SK-N-SH (cell line): ENCODE measurements around the gene TRPM2. TPM values are rescaled to one million over a fixed set of nuclear protein-coding genes. Genes with fewer than 3 reads are reported as not detected.

Source experiments
- CTCF ChIA-PET: fragments of 300-600, 350-600 bp; formaldehyde crosslinking; extraction: SDS; loops from one replicate; lab custom pipeline; 2021; lab: Yijun Ruan, JAX
- POLR2A ChIA-PET: fragments of 350-600 bp; sonication (Branson Sonifier 250); formaldehyde crosslinking; extraction: SDS; loops from one replicate; lab custom pipeline; 2020; ENCODE audit warnings: antibody characterized with exemption, inconsistent platforms; lab: Yijun Ruan, JAX
- DNase-seq: peaks from one replicate; pipeline ENCODE4 v3.0.0; 2012
- H2AFZ ChIP-seq: fragments of 200-600 bp; sonication (generic); 2 replicates; pipeline ENCODE4 v1.8.1; 2016; ENCODE audit warnings: antibody characterized with exemption, mild to moderate bottlenecking, low read depth
- H3F3A ChIP-seq: fragments of 200-600 bp; sonication (generic); replicated peaks from 2 replicates; pipeline ENCODE3; 2016; ENCODE audit warnings: antibody characterized with exemption, mild to moderate bottlenecking; ENCODE audit not compliant: insufficient read depth
- H3K27ac ChIP-seq, 2 experiments: fragments of 200-500 bp in 1 of 2; fragments of 200-600 bp in 1 of 2; sonication (Bioruptor generic) in 1 of 2; sonication (generic), shearing (Covaris generic) in 1 of 2; 2 replicates each; pipeline versions ENCODE4 v1.5.1 to v1.6.1; 2014 to 2016; ENCODE audit warnings: low read depth in 2 of 2, inconsistent platforms in 1 of 2, low read length in 1 of 2, mild to moderate bottlenecking in 1 of 2, mixed read lengths in 1 of 2
- H3K27me3 ChIP-seq: fragments of 200-600 bp; sonication (generic), shearing (Covaris generic); 2 replicates; pipeline ENCODE4 v1.6.1; 2016; ENCODE audit warnings: mixed run types; ENCODE audit not compliant: insufficient read depth
- H3K36me3 ChIP-seq, 2 experiments: fragments of 200-500 bp in 1 of 2; fragments of 200-600 bp in 1 of 2; sonication (Bioruptor generic) in 1 of 2; sonication (generic) in 1 of 2; replicated peaks in 1 of 2; 2 replicates each; pipeline versions ENCODE3 to v1.5.1; 2014 to 2016; ENCODE audit warnings: low read length in 1 of 2, mild to moderate bottlenecking in 1 of 2; ENCODE audit not compliant: insufficient read depth in 2 of 2, control insufficient read depth in 1 of 2
- H3K4me1 ChIP-seq, 2 experiments: fragments of 200-500 bp in 1 of 2; fragments of 200-600 bp in 1 of 2; sonication (Bioruptor generic) in 1 of 2; sonication (generic), shearing (Covaris generic) in 1 of 2; 2 replicates each; pipeline versions ENCODE4 v1.5.1 to v1.6.1; 2014 to 2016; ENCODE audit warnings: low read depth in 1 of 2, low read length in 1 of 2, mixed run types in 1 of 2; ENCODE audit not compliant: insufficient read depth in 2 of 2, control insufficient read depth in 1 of 2
- H3K4me2 ChIP-seq: fragments of 200-600 bp; sonication (generic), shearing (Covaris generic); 2 replicates; pipeline ENCODE4 v1.6.1; 2017; ENCODE audit warnings: mixed run types
- H3K4me3 ChIP-seq, 2 experiments: fragments of 200-500 bp in 1 of 2; fragments of 200-600 bp in 1 of 2; sonication (Bioruptor generic) in 1 of 2; sonication (generic), shearing (Covaris generic) in 1 of 2; 2 replicates each; pipeline versions ENCODE4 v1.5.1 to v1.8.1; 2014 to 2016; ENCODE audit warnings: low read depth in 2 of 2, inconsistent platforms in 1 of 2, low read length in 1 of 2, mild to moderate bottlenecking in 1 of 2, mixed read lengths in 1 of 2, moderate library complexity in 1 of 2
- H3K79me2 ChIP-seq: fragments of 200-600 bp; sonication (generic); 2 replicates; pipeline ENCODE4 v1.8.1; 2017; ENCODE audit warnings: mild to moderate bottlenecking; ENCODE audit not compliant: insufficient read depth
- H3K9ac ChIP-seq: fragments of 200-600 bp; sonication (generic); 2 replicates; pipeline ENCODE4 v1.6.1; 2017; ENCODE audit warnings: mixed run types
- H3K9me2 ChIP-seq: fragments of 200-600 bp; sonication (generic); 2 replicates; pipeline ENCODE4 v1.6.1; 2017; ENCODE audit warnings: mixed run types
- H3K9me3 ChIP-seq: fragments of 200-600 bp; sonication (generic); 2 replicates; pipeline ENCODE4 v1.6.1; 2017; ENCODE audit warnings: mixed run types, mild to moderate bottlenecking, moderate library complexity
- H4K20me1 ChIP-seq: fragments of 200-600 bp; sonication (generic); 2 replicates; pipeline ENCODE4 v1.6.1; 2017; ENCODE audit warnings: mild to moderate bottlenecking, mixed run types; ENCODE audit not compliant: insufficient read depth
- CHD2 ChIP-seq: fragments of 150-350 bp; IDR thresholded peaks from 2 replicates; pipeline ENCODE4 v1.6.1; 2018; ENCODE audit warnings: low read length; ENCODE audit not compliant: partially characterized antibody
- ELF1 ChIP-seq: IDR thresholded peaks from 2 replicates; pipeline ENCODE4 v1.4.0; 2012
- FOSL2 ChIP-seq: IDR thresholded peaks from 2 replicates; pipeline ENCODE4 v1.4.0; 2012; ENCODE audit warnings: low read depth, mild to moderate bottlenecking, moderate library complexity, borderline replicate concordance
- FOXJ3 ChIP-seq: sonication (generic); formaldehyde crosslinking; IDR thresholded peaks from 2 replicates; pipeline ENCODE4 v1.5.1; 2020; ENCODE audit warnings: mild to moderate bottlenecking, missing genetic modification reagents
- GABPA ChIP-seq: IDR thresholded peaks from 2 replicates; pipeline ENCODE4 v1.4.0; 2012; ENCODE audit warnings: low read depth, mild to moderate bottlenecking
- GATA2 ChIP-seq: sonication (generic); formaldehyde crosslinking; IDR thresholded peaks from 2 replicates; pipeline ENCODE4 v1.5.0; 2020; ENCODE audit warnings: mild to moderate bottlenecking, missing genetic modification reagents
- JUND ChIP-seq: IDR thresholded peaks from 2 replicates; pipeline ENCODE4 v1.4.0; 2012
- MXI1 ChIP-seq: IDR thresholded peaks from 2 replicates; pipeline ENCODE4 v1.6.1; 2012; ENCODE audit warnings: mild to moderate bottlenecking, low read depth, low read length, improper control_type of control experiment
- NFIC ChIP-seq: IDR thresholded peaks from 2 replicates; pipeline ENCODE4 v1.4.0; 2012; ENCODE audit warnings: borderline replicate concordance
- POLR2AphosphoS5 ChIP-seq: IDR thresholded peaks from 2 replicates; pipeline ENCODE4 v1.6.1; 2012; ENCODE audit warnings: low read depth, low read length
- RAD21 ChIP-seq: IDR thresholded peaks from 2 replicates; pipeline ENCODE4 v1.6.1; 2012; ENCODE audit warnings: mild to moderate bottlenecking, low read length
- RCOR1 ChIP-seq: fragments of 150-350 bp; IDR thresholded peaks from 2 replicates; pipeline ENCODE4 v1.6.1; 2017; ENCODE audit warnings: antibody characterized with exemption, low read length
- RFX5 ChIP-seq: IDR thresholded peaks from 2 replicates; pipeline ENCODE4 v1.6.1; 2012; ENCODE audit warnings: mild to moderate bottlenecking, improper control_type of control experiment, low read length
- SIN3A ChIP-seq: IDR thresholded peaks from 2 replicates; pipeline ENCODE4 v1.6.1; 2012; ENCODE audit warnings: low read depth, mild to moderate bottlenecking, low read length, moderate library complexity, borderline replicate concordance
- TAF1 ChIP-seq: IDR thresholded peaks from 2 replicates; pipeline ENCODE4 v1.6.1; 2012; ENCODE audit warnings: low read depth, mild to moderate bottlenecking, low read length, moderate library complexity, borderline replicate concordance
- TCF12 ChIP-seq: IDR thresholded peaks from 2 replicates; pipeline ENCODE4 v1.4.0; 2012
- TEAD4 ChIP-seq: IDR thresholded peaks from 2 replicates; pipeline ENCODE4 v1.4.0; 2012; ENCODE audit warnings: mild to moderate bottlenecking, borderline replicate concordance; ENCODE audit not compliant: insufficient read depth
- YY1 ChIP-seq: IDR thresholded peaks from 2 replicates; pipeline ENCODE4 v1.4.0; 2012; ENCODE audit warnings: low read depth, mild to moderate bottlenecking
- WGBS: methylation state at CpG from one replicate; pipeline ENCODE4 v1.1.6; 2017; ENCODE audit warnings: low lambda C conversion rate; 5-methylcytosine and 5-hydroxymethylcytosine counted together
- polyA plus RNA-seq, 3 experiments: library from polyadenylated mRNA; depleted of rRNA; stranded (reverse); fragments of >200 nt; gene quantifications; 2 replicates each; pipeline ENCODE4 v1.2.3, GENCODE V29; 2012
- TF ChIP-seq, protein P1 (sequence below): IDR thresholded peaks from 2 replicates; pipeline ENCODE4 v1.4.0; 2012; ENCODE audit warnings: low read depth, borderline replicate concordance
- TF ChIP-seq, protein P2 (sequence below): IDR thresholded peaks from 2 replicates; pipeline ENCODE4 v1.6.1; 2012; ENCODE audit warnings: mild to moderate bottlenecking, low read depth, low read length, moderate library complexity
- TF ChIP-seq, protein P3 (sequence below): IDR thresholded peaks from 2 replicates; pipeline ENCODE4 v1.4.0; 2012; ENCODE audit warnings: low read depth

Gene TRPM2
- polyA plus RNA-seq, 1 of the 3 experiments (the other 2 are of a cell fraction): not detected

DNA sequence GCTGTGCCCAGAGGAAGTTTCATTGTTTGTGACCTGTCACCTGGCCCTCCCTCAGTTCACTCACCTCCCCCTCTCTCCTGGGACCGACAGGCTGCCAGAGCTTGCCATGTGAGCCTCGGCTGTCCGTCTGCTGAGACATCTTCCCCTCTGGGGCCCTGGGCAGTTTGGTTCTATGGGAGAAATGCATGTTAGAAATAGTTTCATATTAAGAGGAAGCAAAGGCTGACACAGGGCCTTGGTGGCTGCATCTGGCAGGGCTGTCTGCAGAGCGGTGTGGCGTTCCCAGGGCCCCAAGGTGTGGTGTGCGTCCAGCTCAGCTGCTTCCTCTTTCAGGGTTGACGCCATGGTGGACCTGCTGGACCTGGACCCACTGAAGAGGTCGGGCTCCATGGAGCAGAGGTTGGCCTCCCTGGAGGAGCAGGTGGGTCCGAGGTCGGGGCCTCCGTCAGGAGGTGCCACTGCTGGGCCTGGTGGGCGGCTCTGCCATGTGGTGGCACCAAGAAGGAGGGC, 69.9 kb downstream of the TRPM2 start:
- no peaks in the 10 kb centered on the region for H3K27me3 ChIP-seq
- H2AFZ ChIP-seq: no peak overlapping the region
- H3K4me2 ChIP-seq: no peak overlapping the region
- H3K9ac ChIP-seq: no peak overlapping the region
- H3K27ac ChIP-seq: no peak overlapping the region
- no peaks in the 10 kb centered on the region for H3K79me2 ChIP-seq
- no peak for TF ChIP-seq RFX5
- TF ChIP-seq POLR2AphosphoS5: no peak
- no peak for TF ChIP-seq JUND
- no peak for TF ChIP-seq NFIC
- TF ChIP-seq, protein P1, sequence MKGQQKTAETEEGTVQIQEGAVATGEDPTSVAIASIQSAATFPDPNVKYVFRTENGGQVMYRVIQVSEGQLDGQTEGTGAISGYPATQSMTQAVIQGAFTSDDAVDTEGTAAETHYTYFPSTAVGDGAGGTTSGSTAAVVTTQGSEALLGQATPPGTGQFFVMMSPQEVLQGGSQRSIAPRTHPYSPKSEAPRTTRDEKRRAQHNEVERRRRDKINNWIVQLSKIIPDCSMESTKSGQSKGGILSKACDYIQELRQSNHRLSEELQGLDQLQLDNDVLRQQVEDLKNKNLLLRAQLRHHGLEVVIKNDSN: no peak
- TF ChIP-seq GATA2 (CRISPR knock-in tag): no peak
- no peak for TF ChIP-seq TAF1
- no peak for TF ChIP-seq FOXJ3 (CRISPR knock-in tag)
- TF ChIP-seq RAD21: no peak
- TF ChIP-seq, protein P2, sequence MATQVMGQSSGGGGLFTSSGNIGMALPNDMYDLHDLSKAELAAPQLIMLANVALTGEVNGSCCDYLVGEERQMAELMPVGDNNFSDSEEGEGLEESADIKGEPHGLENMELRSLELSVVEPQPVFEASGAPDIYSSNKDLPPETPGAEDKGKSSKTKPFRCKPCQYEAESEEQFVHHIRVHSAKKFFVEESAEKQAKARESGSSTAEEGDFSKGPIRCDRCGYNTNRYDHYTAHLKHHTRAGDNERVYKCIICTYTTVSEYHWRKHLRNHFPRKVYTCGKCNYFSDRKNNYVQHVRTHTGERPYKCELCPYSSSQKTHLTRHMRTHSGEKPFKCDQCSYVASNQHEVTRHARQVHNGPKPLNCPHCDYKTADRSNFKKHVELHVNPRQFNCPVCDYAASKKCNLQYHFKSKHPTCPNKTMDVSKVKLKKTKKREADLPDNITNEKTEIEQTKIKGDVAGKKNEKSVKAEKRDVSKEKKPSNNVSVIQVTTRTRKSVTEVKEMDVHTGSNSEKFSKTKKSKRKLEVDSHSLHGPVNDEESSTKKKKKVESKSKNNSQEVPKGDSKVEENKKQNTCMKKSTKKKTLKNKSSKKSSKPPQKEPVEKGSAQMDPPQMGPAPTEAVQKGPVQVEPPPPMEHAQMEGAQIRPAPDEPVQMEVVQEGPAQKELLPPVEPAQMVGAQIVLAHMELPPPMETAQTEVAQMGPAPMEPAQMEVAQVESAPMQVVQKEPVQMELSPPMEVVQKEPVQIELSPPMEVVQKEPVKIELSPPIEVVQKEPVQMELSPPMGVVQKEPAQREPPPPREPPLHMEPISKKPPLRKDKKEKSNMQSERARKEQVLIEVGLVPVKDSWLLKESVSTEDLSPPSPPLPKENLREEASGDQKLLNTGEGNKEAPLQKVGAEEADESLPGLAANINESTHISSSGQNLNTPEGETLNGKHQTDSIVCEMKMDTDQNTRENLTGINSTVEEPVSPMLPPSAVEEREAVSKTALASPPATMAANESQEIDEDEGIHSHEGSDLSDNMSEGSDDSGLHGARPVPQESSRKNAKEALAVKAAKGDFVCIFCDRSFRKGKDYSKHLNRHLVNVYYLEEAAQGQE: no peak
- TF ChIP-seq MXI1: no peak
- no peak for TF ChIP-seq RCOR1
- TF ChIP-seq FOSL2: no peak
- no peak for TF ChIP-seq TCF12
- no peak for TF ChIP-seq ELF1
- WGBS: 66% methylated on average over 6 of the region's 12 CpGs
- H3K4me1 ChIP-seq: peaks cover 0 to 3% of the 10 kb centered on the region in 2 experiments; a peak in 1 of 4 replicates
- no peak for DNase-seq
- no peaks in the 10 kb centered on the region for H4K20me1 ChIP-seq
- CTCF ChIA-PET: no interaction called here
- H3K36me3 ChIP-seq: no peaks in the 10 kb centered on the region
- no peak overlapping the region for H3K4me3 ChIP-seq
- H3K9me3 ChIP-seq: no peaks in the 10 kb centered on the region
- POLR2A ChIA-PET: no interaction called here
- H3F3A ChIP-seq: peaks cover 5% of the 10 kb centered on the region
- H3K9me2 ChIP-seq: no peaks in the 10 kb centered on the region

DNA sequence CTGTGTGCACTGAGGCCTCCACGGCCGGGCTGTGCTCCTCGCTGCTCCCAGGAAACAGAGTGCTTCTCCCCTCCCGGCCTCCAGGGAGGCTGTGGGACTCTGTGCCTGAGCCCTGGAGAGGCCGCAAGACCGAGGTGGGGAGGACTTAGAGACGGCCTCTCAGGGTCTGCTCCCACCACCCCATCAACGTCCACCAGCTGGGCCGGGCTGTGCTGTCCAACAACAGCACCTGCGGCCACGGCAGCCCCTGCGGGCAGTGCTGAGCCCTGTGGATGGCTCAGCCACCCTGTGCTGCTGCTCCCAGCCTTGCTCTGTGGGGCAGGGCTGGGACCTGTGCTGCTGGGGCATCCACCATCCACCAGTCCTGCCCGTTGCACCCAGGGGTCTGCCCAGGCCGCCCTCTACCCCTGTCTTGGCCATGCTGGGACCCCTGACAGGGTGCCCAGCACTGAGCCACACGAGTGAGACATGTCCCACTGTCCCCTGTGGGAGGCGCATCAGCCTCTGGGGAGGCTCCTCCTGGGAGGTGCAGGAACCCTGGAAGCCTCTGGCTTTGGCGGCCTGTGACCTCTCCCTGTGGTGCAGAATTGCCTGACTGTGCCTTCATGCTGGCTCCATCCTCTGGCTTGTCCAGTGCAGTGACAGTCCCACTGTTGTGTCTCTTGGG, 70.7 kb downstream of the TRPM2 start:
- Histone ChIP-seq H3K4me1 (peaks cover 0 to 3% of the 10 kb centered on the region in 2 experiments; a peak in 1 of 4 replicates), H3K9ac (no peak overlapping the region), H3K9me3 (no peaks in the 10 kb centered on the region), H3K79me2 (no peaks in the 10 kb centered on the region), H2AFZ (no peak overlapping the region), H3K36me3 (no peaks in the 10 kb centered on the region), H3F3A (peaks cover 10% of the 10 kb centered on the region), H4K20me1 (no peaks in the 10 kb centered on the region), H3K9me2 (no peaks in the 10 kb centered on the region), H3K4me2 (no peak overlapping the region), H3K27me3 (no peaks in the 10 kb centered on the region), H3K4me3 (no peak overlapping the region), H3K27ac (no peak overlapping the region)
- 60% methylated on average over 6 of the region's 17 CpGs for WGBS
- POLR2A ChIA-PET: no interaction called here
- CTCF ChIA-PET: no interaction called here
- DNase-seq: no peak
- no peak for TF ChIP-seq TEAD4
- no peak for TF ChIP-seq CHD2
- TF ChIP-seq ELF1: no peak
- TF ChIP-seq GABPA: no peak
- TF ChIP-seq RAD21: no peak
- no peak for TF ChIP-seq FOXJ3 (CRISPR knock-in tag)
- TF ChIP-seq YY1: no peak
- TF ChIP-seq SIN3A: no peak
- no peak for TF ChIP-seq FOSL2
- no peak for TF ChIP-seq NFIC
- TF ChIP-seq, protein P3, sequence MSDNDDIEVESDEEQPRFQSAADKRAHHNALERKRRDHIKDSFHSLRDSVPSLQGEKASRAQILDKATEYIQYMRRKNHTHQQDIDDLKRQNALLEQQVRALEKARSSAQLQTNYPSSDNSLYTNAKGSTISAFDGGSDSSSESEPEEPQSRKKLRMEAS: no peak
- TF ChIP-seq, protein P2: no peak
